ENCODE results near the gene C1orf35. TPM values are rescaled to one million over a fixed set of nuclear protein-coding genes. Genes with fewer than 3 reads are reported as not detected.
A peak's percentile ranks its signal among the peaks of the same experiment; 100 is the strongest.

Gene C1orf35
- total RNA-seq, 6 experiments from 2014 or later: 10.4 to 17.2 (median 12.5) TPM

- DNase-seq: no peak
- Mint-ChIP-seq H3K4me1 (ENCODE audit: low read depth) (peaks cover 15% of the 10 kb centered on the region), H3K36me3 (ENCODE audit: low read depth) (peaks cover 5% of the 10 kb centered on the region; the same call in 1 of the 2 replicates), H3K27me3 (ENCODE audit: insufficient read depth) (peaks cover 5% of the 10 kb centered on the region), H3K27ac (peak overlapping the region; percentile 98), H3K9me3 (no peaks in the 10 kb centered on the region), H3K4me3 (peak overlapping the region; percentile 99)
- no peak for TF ChIP-seq CTCF (IDR thresholded peaks at IDR 0.05)
These were observed 37.6 kb upstream of the C1orf35 start for GRCh38 chr1:228140724-228141225.

- peak; percentile 100 for DNase-seq
- Mint-ChIP-seq H3K4me3 (peak within 1 kb of the TSS; percentile 99), H3K9me3 (no peaks in the 10 kb centered on the region), H3K27me3 (ENCODE audit: insufficient read depth) (peaks cover 9% of the 10 kb centered on the region), H3K27ac (peak within 1 kb of the TSS; percentile 98), H3K4me1 (ENCODE audit: low read depth) (peaks cover 15% of the 10 kb centered on the region), H3K36me3 (ENCODE audit: low read depth) (peaks cover 5% of the 10 kb centered on the region; the same call in 1 of the 2 replicates)
- peak; percentile 72 for TF ChIP-seq CTCF (IDR thresholded peaks at IDR 0.05)
These were observed 37.0 kb upstream of the C1orf35 start, which contains the start of gene GUK1 for GRCh38 chr1:228139931-228140723. TSS of gene GUK1 (plus strand) at chr1:228140279. CDS start at chr1:228140303, 24 bp downstream.

GRCh38 chr1:228139406-228139930 is 36.3 kb upstream of the C1orf35 start:
- Mint-ChIP-seq H3K27ac (peak overlapping the region; percentile 98), H3K9me3 (no peaks in the 10 kb centered on the region), H3K36me3 (ENCODE audit: low read depth) (peaks cover 5% of the 10 kb centered on the region; the same call in 1 of the 2 replicates), H3K4me3 (peak overlapping the region; percentile 99), H3K27me3 (ENCODE audit: insufficient read depth) (peaks cover 15% of the 10 kb centered on the region), H3K4me1 (ENCODE audit: low read depth) (peaks cover 15% of the 10 kb centered on the region)
- no peak for TF ChIP-seq CTCF (IDR thresholded peaks at IDR 0.05)
- DNase-seq: no peak

DNA sequence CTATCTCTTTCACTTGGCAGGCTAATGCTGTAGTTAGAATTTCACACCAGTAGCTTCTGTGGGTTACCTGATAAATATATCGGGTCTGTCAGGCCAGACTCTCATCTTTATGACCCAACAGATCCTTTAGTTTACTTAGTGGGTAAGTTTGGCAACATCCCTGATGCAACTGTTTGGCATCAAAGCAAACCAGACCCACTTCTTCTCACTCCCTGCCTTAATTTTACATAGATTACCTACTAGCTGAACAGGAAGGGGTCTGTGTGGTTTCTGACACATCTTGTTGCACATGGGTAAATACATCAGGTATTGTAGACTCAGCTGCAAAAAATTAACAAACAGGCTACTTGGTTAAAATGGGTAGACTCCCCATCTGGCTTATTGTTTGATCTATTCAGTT is 33.8 kb upstream of the C1orf35 start:
- TF ChIP-seq CTCF (IDR thresholded peaks at IDR 0.05): no peak
- Mint-ChIP-seq H3K27ac (no peak overlapping the region), H3K4me1 (ENCODE audit: low read depth) (no peaks in the 10 kb centered on the region), H3K36me3 (ENCODE audit: low read depth) (peaks cover 5% of the 10 kb centered on the region; the same call in 1 of the 2 replicates), H3K4me3 (no peak overlapping the region), H3K27me3 (ENCODE audit: insufficient read depth) (peaks cover 29% of the 10 kb centered on the region), H3K9me3 (no peaks in the 10 kb centered on the region)
- no peak for DNase-seq

- peaks cover 29% of the 10 kb centered on the region for H3K27me3 Mint-ChIP-seq (ENCODE audit: insufficient read depth)
- peaks cover 6% of the 10 kb centered on the region for H3K4me1 Mint-ChIP-seq (ENCODE audit: low read depth)
- TF ChIP-seq CTCF (IDR thresholded peaks at IDR 0.05): no peak
- no peak overlapping the region for H3K4me3 Mint-ChIP-seq
- no peaks in the 10 kb centered on the region for H3K9me3 Mint-ChIP-seq
- no peak for DNase-seq
- no peak overlapping the region for H3K27ac Mint-ChIP-seq
- H3K36me3 Mint-ChIP-seq (ENCODE audit: low read depth): no peaks in the 10 kb centered on the region
These were observed 31.5 kb upstream of the C1orf35 start for GRCh38 chr1:228134591-228134990.

Data from HFFc6 (cell line).